GM10847 (cell line): ENCODE measurements around the gene GSTP1.

Source experiments
- POLR2A ChIP-seq: IDR thresholded peaks from 2 replicates; pipeline ENCODE4 v1.6.1; 2011; ENCODE audit not compliant: insufficient read length; ENCODE audit errors: extremely low read depth

GSTP1 gene

GRCh38 chr11:67558084-67558772 is 25.4 kb upstream of the GSTP1 start:
- TF ChIP-seq POLR2A = no peak

GRCh38 chr11:67561971-67562619 is 21.5 kb upstream of the GSTP1 start:
- TF ChIP-seq POLR2A = no peak

- TF ChIP-seq POLR2A = no peak
Observed at GRCh38 chr11:67562963-67563704, 20.5 kb upstream of the GSTP1 start.

- TF ChIP-seq POLR2A = no peak
Observed at GRCh38 chr11:67564230-67564629, 19.4 kb upstream of the GSTP1 start.

GRCh38 chr11:67571443-67571842 is 12.2 kb upstream of the GSTP1 start:
- TF ChIP-seq POLR2A = no peak

GRCh38 chr11:67572305-67572704 is 11.3 kb upstream of the GSTP1 start:
- no peak for TF ChIP-seq POLR2A

- TF ChIP-seq POLR2A = no peak
Observed at GRCh38 chr11:67572747-67573419, 10.7 kb upstream of the GSTP1 start.

- TF ChIP-seq POLR2A = no peak
Observed at GRCh38 chr11:67574938-67575337, 8.7 kb upstream of the GSTP1 start.

GRCh38 chr11:67576735-67577475 is 6.7 kb upstream of the GSTP1 start:
- TF ChIP-seq POLR2A = no peak

GRCh38 chr11:67577951-67578350 is 5.7 kb upstream of the GSTP1 start:
- no peak for TF ChIP-seq POLR2A

GRCh38 chr11:67581469-67581868 is 2.1 kb upstream of the GSTP1 start:
- no peak for TF ChIP-seq POLR2A

- no peak for TF ChIP-seq POLR2A
Observed at GRCh38 chr11:67582011-67582410, 1.6 kb upstream of the GSTP1 start.

- TF ChIP-seq POLR2A = no peak
Observed at GRCh38 chr11:67584205-67584880, 731 bp downstream of the GSTP1 start.
